Fibroblast of lung (primary cell): Measurements from ENCODE around the gene DEFB113. TPM values are rescaled to one million over a fixed set of nuclear protein-coding genes. Genes with fewer than 3 reads are reported as not detected.

Source experiments
- DNase-seq, 2 donors: peaks; one replicate each; pipeline versions ENCODE4 v3.0.0 to v3.0.0-alpha.2; 2010; ENCODE audit warnings: low read depth in 2 of 2
- H2AFZ ChIP-seq: 2 replicates; pipeline ENCODE4 v1.5.1; 2012; ENCODE audit warnings: low read length, control low read depth, inconsistent platforms
- H3K27ac ChIP-seq: 2 replicates; pipeline ENCODE4 v1.5.1; 2011; ENCODE audit warnings: low read length, control low read depth; ENCODE audit not compliant: insufficient read depth
- H3K27me3 ChIP-seq: 2 replicates; pipeline ENCODE4 v1.5.1; 2011; ENCODE audit warnings: mild to moderate bottlenecking, low read length; ENCODE audit not compliant: control insufficient read depth, insufficient read depth
- H3K36me3 ChIP-seq: 2 replicates; pipeline ENCODE4 v1.5.1; 2011; ENCODE audit warnings: low read length; ENCODE audit not compliant: control insufficient read depth, insufficient read depth
- H3K4me1 ChIP-seq: 2 replicates; pipeline ENCODE4 v1.5.1; 2011; ENCODE audit warnings: low read length; ENCODE audit not compliant: control insufficient read depth, insufficient read depth; ENCODE audit errors: extremely low read depth
- H3K4me2 ChIP-seq: 2 replicates; pipeline ENCODE4 v1.5.1; 2011; ENCODE audit warnings: low read length, control low read depth; ENCODE audit not compliant: insufficient read depth; ENCODE audit errors: extremely low read depth
- H3K4me3 ChIP-seq, 4 experiments: fragments of 200-600 bp in 1 of 4; sonication (generic) in 1 of 4; replicated peaks in 1 of 4; 2 replicates each; pipeline ENCODE4 v1.5.1; 2011 to 2016; ENCODE audit warnings: low read length in 4 of 4, low read depth in 3 of 4, mild to moderate bottlenecking in 3 of 4, control low read depth in 2 of 4, inconsistent platforms in 1 of 4, mixed read lengths in 1 of 4; ENCODE audit not compliant: insufficient read depth in 1 of 4; ENCODE audit errors: control extremely low read depth in 1 of 4
- H3K79me2 ChIP-seq: 2 replicates; pipeline ENCODE4 v1.5.1; 2012; ENCODE audit warnings: mild to moderate bottlenecking, low read length, inconsistent platforms; ENCODE audit not compliant: control insufficient read depth, insufficient read depth
- H3K9ac ChIP-seq: 2 replicates; pipeline ENCODE4 v1.5.1; 2011; ENCODE audit warnings: mild to moderate bottlenecking, low read length, control low read depth; ENCODE audit not compliant: insufficient read depth
- H3K9me3 ChIP-seq: 2 replicates; pipeline ENCODE4 v1.5.1; 2012; ENCODE audit warnings: low read depth, low read length; ENCODE audit not compliant: control insufficient read depth, insufficient read depth
- H4K20me1 ChIP-seq: 2 replicates; pipeline ENCODE4 v1.5.1; 2011; ENCODE audit warnings: low read length; ENCODE audit not compliant: control insufficient read depth, insufficient read depth; ENCODE audit errors: extremely low read depth
- CTCF ChIP-seq, 2 donors: IDR thresholded peaks in 1 of 2; conservative IDR thresholded peaks in 1 of 2; 1 replicate in 1 of 2; 2 replicates in 1 of 2; pipeline ENCODE4 v1.5.1; 2011 to 2012; ENCODE audit warnings: low read length in 2 of 2, control low read depth in 1 of 2, inconsistent platforms in 1 of 2, low read depth in 1 of 2, mild to moderate bottlenecking in 1 of 2
- EZH2 ChIP-seq: IDR thresholded peaks from 2 replicates; pipeline ENCODE4 v1.5.1; 2012; ENCODE audit warnings: low read length, control low read depth, mild to moderate bottlenecking; ENCODE audit errors: missing control alignments
- polyA plus RNA-seq, 2 donors: library from polyadenylated mRNA; depleted of rRNA in 1 of 2; stranded (reverse) in 1 of 2; unstranded in 1 of 2; fragments of >200 nt; gene quantifications; 2 replicates each; pipeline ENCODE4 v1.2.1, GENCODE V29; 2011 to 2012; ENCODE audit warnings: missing spikeins in 1 of 2
- total RNA-seq: library from RNA; depleted of rRNA; stranded (reverse); fragments of >200 nt; gene quantifications from 2 replicates; pipeline ENCODE4 v1.2.1, GENCODE V29; 2014

The DEFB113 gene
- total and polyA plus RNA-seq, 2 donors (not counting 1 experiment from before 2014, with no cell fraction given), result not detected

- Histone ChIP-seq H4K20me1 (no peaks in the 10 kb centered on the region), H3K9ac (no peak overlapping the region), H3K4me1 (no peaks in the 10 kb centered on the region), H3K36me3 (no peaks in the 10 kb centered on the region), H3K27me3 (no peaks in the 10 kb centered on the region), H3K79me2 (no peaks in the 10 kb centered on the region), H3K4me2 (no peak overlapping the region), H3K4me3 (no peak overlapping the region), H3K27ac (no peak overlapping the region), H3K9me3 (no peaks in the 10 kb centered on the region), H2AFZ (no peak overlapping the region)
- TF ChIP-seq CTCF (conservative IDR thresholded peaks at IDR 0.05 in 1 of 2, IDR thresholded peaks at IDR 0.05 in 1 of 2; ENCODE audit: low read depth in 1 of 2, low read length in 2 of 2) (no peak), EZH2 (no peak)
- DNase-seq, result no peak
Observed at GRCh38 chr6:49955847-49956246, 13.6 kb downstream of the DEFB113 start.

- Histone ChIP-seq H3K79me2 (no peaks in the 10 kb centered on the region), H3K4me1 (no peaks in the 10 kb centered on the region)
- no peak for DNase-seq
Observed at GRCh38 chr6:49951926-49952325, 17.5 kb downstream of the DEFB113 start.

GRCh38 chr6:49950415-49950751 lies 19.0 kb downstream of the DEFB113 start:
- H3K79me2 ChIP-seq, result no peaks in the 10 kb centered on the region
- no peaks in the 10 kb centered on the region for H4K20me1 ChIP-seq
- TF ChIP-seq EZH2 (no peak), CTCF (conservative IDR thresholded peaks at IDR 0.05 in 1 of 2, IDR thresholded peaks at IDR 0.05 in 1 of 2; ENCODE audit: low read depth in 1 of 2, low read length in 2 of 2) (no peak)
- H3K4me1 ChIP-seq, result no peaks in the 10 kb centered on the region
- no peak overlapping the region for H3K4me3 ChIP-seq
- H3K27ac ChIP-seq, result no peak overlapping the region
- no peak overlapping the region for H3K4me2 ChIP-seq
- H3K27me3 ChIP-seq, result no peaks in the 10 kb centered on the region
- H3K9ac ChIP-seq, result no peak overlapping the region
- H3K36me3 ChIP-seq, result no peaks in the 10 kb centered on the region
- H3K9me3 ChIP-seq, result no peaks in the 10 kb centered on the region
- DNase-seq, result no peak
- no peak overlapping the region for H2AFZ ChIP-seq

More at GRCh38 chr6:49951926-49952325, 17.5 kb downstream of the DEFB113 start:
- H3K4me2 ChIP-seq, result no peak overlapping the region
- H3K36me3 ChIP-seq, result no peaks in the 10 kb centered on the region
- H4K20me1 ChIP-seq, result no peaks in the 10 kb centered on the region
- H3K27ac ChIP-seq, result no peak overlapping the region
- no peak overlapping the region for H2AFZ ChIP-seq
- no peak overlapping the region for H3K9ac ChIP-seq
- no peaks in the 10 kb centered on the region for H3K9me3 ChIP-seq
- no peak overlapping the region for H3K4me3 ChIP-seq
- no peak for TF ChIP-seq EZH2
- TF ChIP-seq CTCF (conservative IDR thresholded peaks at IDR 0.05 in 1 of 2, IDR thresholded peaks at IDR 0.05 in 1 of 2; ENCODE audit: low read depth in 1 of 2, low read length in 2 of 2), result no peak
- no peaks in the 10 kb centered on the region for H3K27me3 ChIP-seq
